Measurements from ENCODE around the gene ATF7. TPM values are rescaled to one million over a fixed set of nuclear protein-coding genes. Genes with fewer than 3 reads are reported as not detected.

Gene ATF7
- total RNA-seq, 1 experiment from 2014 or later = 26.9 TPM

DNA sequence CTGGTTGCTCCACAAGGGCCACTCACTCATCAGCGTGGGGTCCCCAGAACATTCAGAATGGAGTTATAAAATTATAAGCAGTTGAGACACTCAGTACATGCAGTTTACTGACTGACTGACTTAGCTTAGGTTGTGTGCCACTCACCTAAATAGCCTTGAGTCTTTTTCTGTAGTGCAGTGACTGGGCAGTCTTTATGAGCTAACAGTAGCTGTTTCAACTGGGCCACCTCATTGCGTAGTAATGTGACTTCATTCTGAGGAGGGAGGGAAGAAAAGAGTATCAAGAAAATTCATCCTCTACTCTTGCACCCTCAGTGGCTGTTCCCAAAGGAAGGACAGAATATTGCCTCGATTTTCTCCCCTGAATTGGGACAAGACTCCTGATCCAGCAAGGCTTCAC, 103.1 kb downstream of the ATF7 start:
- intact Hi-C loops (cut with micrococcal nuclease; ENCODE audit: unreplicated experiment) = no loop called here
- POLR2A ChIA-PET = no interaction called here
- Mint-ChIP-seq H3K27me3 (ENCODE audit: insufficient read depth, unreplicated experiment) (no peaks in the 10 kb centered on the region), H3K4me3 (ENCODE audit: unreplicated experiment) (no peak overlapping the region), H3K36me3 (ENCODE audit: insufficient read depth, unreplicated experiment) (peaks cover 33% of the 10 kb centered on the region), H3K9me3 (ENCODE audit: unreplicated experiment) (no peaks in the 10 kb centered on the region), H3K27ac (ENCODE audit: unreplicated experiment) (no peak overlapping the region), H3K4me1 (ENCODE audit: low read depth, unreplicated experiment) (no peaks in the 10 kb centered on the region)
- no peak for DNase-seq
- Histone ChIP-seq H3K9me3 (no peaks in the 10 kb centered on the region), H3K27me3 (replicated peaks; ENCODE audit: control insufficient read depth, insufficient read depth, low read length) (no peaks in the 10 kb centered on the region), H3K36me3 (ENCODE audit: control insufficient read depth, insufficient read depth, low read length) (no peaks in the 10 kb centered on the region; the same call in 1 of the 2 replicates), H3K4me1 (no peaks in the 10 kb centered on the region), H3K4me3 (ENCODE audit: low read depth, low read length) (no peak overlapping the region)
- CTCF ChIA-PET = no interaction called here
- BruUV-seq (replicated peaks) = no TSS peak
- TF ChIP-seq, protein P1, sequence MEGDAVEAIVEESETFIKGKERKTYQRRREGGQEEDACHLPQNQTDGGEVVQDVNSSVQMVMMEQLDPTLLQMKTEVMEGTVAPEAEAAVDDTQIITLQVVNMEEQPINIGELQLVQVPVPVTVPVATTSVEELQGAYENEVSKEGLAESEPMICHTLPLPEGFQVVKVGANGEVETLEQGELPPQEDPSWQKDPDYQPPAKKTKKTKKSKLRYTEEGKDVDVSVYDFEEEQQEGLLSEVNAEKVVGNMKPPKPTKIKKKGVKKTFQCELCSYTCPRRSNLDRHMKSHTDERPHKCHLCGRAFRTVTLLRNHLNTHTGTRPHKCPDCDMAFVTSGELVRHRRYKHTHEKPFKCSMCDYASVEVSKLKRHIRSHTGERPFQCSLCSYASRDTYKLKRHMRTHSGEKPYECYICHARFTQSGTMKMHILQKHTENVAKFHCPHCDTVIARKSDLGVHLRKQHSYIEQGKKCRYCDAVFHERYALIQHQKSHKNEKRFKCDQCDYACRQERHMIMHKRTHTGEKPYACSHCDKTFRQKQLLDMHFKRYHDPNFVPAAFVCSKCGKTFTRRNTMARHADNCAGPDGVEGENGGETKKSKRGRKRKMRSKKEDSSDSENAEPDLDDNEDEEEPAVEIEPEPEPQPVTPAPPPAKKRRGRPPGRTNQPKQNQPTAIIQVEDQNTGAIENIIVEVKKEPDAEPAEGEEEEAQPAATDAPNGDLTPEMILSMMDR (IDR thresholded peaks at IDR 0.05; ENCODE audit: insufficient read depth in 1 of 2, low read depth in 1 of 2, low read length in 1 of 2, severe bottlenecking in 1 of 2, unreplicated experiment in 1 of 2) = no peak

DNA sequence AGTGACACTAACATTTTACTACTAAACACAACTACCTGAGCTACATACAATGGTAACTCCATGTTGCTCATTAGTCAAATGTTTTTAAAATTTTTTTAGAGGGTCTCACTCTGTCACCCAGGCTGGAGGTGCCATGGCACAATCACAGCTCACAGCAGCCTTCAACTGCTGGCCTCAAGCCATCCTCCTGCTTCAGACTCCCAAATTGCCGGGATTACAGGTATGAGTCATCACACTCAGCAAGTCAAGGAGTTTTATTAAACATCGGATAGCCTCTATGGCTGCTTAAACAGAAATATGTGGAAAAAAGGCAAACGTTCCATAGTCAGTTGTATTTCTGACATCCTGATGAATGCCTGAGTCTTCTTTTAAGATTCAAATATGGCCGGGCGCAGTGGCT, 107.8 kb downstream of the ATF7 start:
- H3K36me3 Mint-ChIP-seq (ENCODE audit: insufficient read depth, unreplicated experiment) = peaks cover 28% of the 10 kb centered on the region
- Histone ChIP-seq H3K4me1 (no peaks in the 10 kb centered on the region), H3K36me3 (ENCODE audit: control insufficient read depth, insufficient read depth, low read length) (no peaks in the 10 kb centered on the region; the same call in none of the 2 replicates), H3K4me3 (ENCODE audit: low read depth, low read length) (no peak overlapping the region), H3K9me3 (no peaks in the 10 kb centered on the region), H3K27me3 (replicated peaks; ENCODE audit: control insufficient read depth, insufficient read depth, low read length) (no peaks in the 10 kb centered on the region)
- H3K27ac Mint-ChIP-seq (ENCODE audit: unreplicated experiment) = no peak overlapping the region
- no peaks in the 10 kb centered on the region for H3K27me3 Mint-ChIP-seq (ENCODE audit: insufficient read depth, unreplicated experiment)
- ChIA-PET CTCF (no interaction called here), POLR2A (no interaction called here)
- no peaks in the 10 kb centered on the region for H3K9me3 Mint-ChIP-seq (ENCODE audit: unreplicated experiment)
- H3K4me3 Mint-ChIP-seq (ENCODE audit: unreplicated experiment) = no peak overlapping the region
- BruUV-seq (replicated peaks) = no TSS peak
- H3K4me1 Mint-ChIP-seq (ENCODE audit: low read depth, unreplicated experiment) = no peaks in the 10 kb centered on the region
- TF ChIP-seq, protein P1 (IDR thresholded peaks at IDR 0.05; ENCODE audit: insufficient read depth in 1 of 2, low read depth in 1 of 2, low read length in 1 of 2, severe bottlenecking in 1 of 2, unreplicated experiment in 1 of 2) = no peak
- no peak for DNase-seq
- intact Hi-C loops (cut with micrococcal nuclease; ENCODE audit: unreplicated experiment) = no loop called here

DNA sequence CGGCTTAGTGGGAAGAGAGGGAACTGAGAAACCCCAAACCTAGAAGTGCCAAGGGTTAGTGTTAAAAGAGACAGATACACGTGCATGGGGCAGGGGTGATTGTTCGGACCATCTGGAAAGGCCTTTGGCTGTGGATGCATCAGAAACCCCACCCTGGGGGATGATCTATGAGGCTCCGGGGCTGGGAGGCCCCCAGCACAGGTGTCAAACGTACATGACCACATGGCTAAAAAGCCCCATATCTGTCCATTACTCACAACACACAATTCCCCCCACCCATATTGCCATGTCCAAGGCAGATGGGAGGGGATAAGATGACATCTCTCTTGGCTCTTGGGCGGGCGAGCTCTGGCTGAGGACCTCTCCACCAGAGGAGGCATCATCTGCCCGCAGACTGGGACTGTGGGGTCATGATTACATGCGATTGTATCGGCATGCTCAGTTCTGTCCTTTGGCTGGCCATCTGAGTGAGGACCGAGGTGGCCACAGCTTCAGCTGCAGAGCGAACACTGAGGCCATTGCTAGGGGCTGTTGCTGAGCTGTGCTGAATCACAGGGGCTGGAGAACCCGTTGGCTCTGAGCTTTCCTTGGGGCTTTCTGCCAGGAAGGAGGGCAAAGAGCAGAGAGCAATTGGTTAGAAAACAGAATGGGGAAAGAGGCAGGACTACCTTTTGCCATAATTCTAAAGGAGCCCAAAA, 109.3 kb downstream of the ATF7 start:
- Mint-ChIP-seq H3K27ac (ENCODE audit: unreplicated experiment) (no peak overlapping the region), H3K36me3 (ENCODE audit: insufficient read depth, unreplicated experiment) (peaks cover 20% of the 10 kb centered on the region), H3K27me3 (ENCODE audit: insufficient read depth, unreplicated experiment) (no peaks in the 10 kb centered on the region), H3K9me3 (ENCODE audit: unreplicated experiment) (no peaks in the 10 kb centered on the region), H3K4me1 (ENCODE audit: low read depth, unreplicated experiment) (no peaks in the 10 kb centered on the region), H3K4me3 (ENCODE audit: unreplicated experiment) (no peak overlapping the region)
- H3K27me3 ChIP-seq (replicated peaks; ENCODE audit: control insufficient read depth, insufficient read depth, low read length) = no peaks in the 10 kb centered on the region
- TF ChIP-seq, protein P1 (IDR thresholded peaks at IDR 0.05; ENCODE audit: insufficient read depth in 1 of 2, low read depth in 1 of 2, low read length in 1 of 2, severe bottlenecking in 1 of 2, unreplicated experiment in 1 of 2) = no peak
- DNase-seq = no peak
- intact Hi-C loops (cut with micrococcal nuclease; ENCODE audit: unreplicated experiment) = no loop called here
- no peaks in the 10 kb centered on the region for H3K4me1 ChIP-seq
- POLR2A ChIA-PET = no interaction called here
- H3K36me3 ChIP-seq (ENCODE audit: control insufficient read depth, insufficient read depth, low read length) = peaks cover under 1% of the 10 kb centered on the region
- BruUV-seq (replicated peaks) = no TSS peak
- H3K9me3 ChIP-seq = no peaks in the 10 kb centered on the region
- CTCF ChIA-PET = interaction anchor here (0.9 kb wide), 1 partner anchor 8 kb away, joined by 4 read pairs; no protein-coding TSS in a partner anchor
- no peak overlapping the region for H3K4me3 ChIP-seq (ENCODE audit: low read depth, low read length)
